HG02798 (cell line): Measurements from ENCODE around the gene SERPINB10.
A peak's percentile ranks its signal among the peaks of the same experiment; 100 is the strongest.
"Not testable (repeated sequence)": the region's sequence is repeated elsewhere in the genome, so short reads cannot be mapped to it uniquely, and the experiment has no call there.

Source experiments
- ATAC-seq: cut with Tn5 transposase; IDR thresholded peaks from one replicate; pipeline ENCODE4 v1.9.1; 2021; ENCODE audit warnings: mild to moderate bottlenecking; ENCODE audit not compliant: unreplicated experiment, poor library complexity

Gene SERPINB10

GRCh38 chr18:63936932-63937393, 29.2 kb downstream of the SERPINB10 start:
- ATAC-seq: no peak

GRCh38 chr18:63940008-63940407, 32.2 kb downstream of the SERPINB10 start:
- ATAC-seq: no peak

DNA sequence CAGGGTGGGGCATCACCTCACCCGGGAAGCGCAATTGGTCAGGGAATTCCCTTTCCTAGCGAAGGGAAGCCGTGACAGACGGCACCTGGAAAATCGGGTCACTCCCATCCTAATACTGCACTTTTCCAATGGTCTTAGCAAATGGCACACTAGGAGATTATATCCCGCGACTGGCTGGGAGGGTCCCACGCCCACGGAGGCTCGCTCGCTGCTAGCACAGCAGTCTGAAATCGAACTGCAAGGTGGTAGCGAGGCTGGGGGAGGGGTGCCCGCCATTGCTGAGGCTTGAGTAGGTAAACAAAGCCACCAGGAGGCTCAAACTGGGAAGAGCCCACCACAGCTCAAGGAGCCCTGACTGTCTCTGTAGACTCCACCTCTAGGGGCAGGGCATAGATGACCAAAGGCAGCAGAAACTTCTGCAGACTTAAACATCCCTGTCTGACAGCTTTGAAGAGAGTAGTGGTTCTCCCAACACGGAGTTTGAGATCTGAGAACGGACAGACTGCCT, 32.8 kb downstream of the SERPINB10 start:
- not testable (repeated sequence) for ATAC-seq

DNA sequence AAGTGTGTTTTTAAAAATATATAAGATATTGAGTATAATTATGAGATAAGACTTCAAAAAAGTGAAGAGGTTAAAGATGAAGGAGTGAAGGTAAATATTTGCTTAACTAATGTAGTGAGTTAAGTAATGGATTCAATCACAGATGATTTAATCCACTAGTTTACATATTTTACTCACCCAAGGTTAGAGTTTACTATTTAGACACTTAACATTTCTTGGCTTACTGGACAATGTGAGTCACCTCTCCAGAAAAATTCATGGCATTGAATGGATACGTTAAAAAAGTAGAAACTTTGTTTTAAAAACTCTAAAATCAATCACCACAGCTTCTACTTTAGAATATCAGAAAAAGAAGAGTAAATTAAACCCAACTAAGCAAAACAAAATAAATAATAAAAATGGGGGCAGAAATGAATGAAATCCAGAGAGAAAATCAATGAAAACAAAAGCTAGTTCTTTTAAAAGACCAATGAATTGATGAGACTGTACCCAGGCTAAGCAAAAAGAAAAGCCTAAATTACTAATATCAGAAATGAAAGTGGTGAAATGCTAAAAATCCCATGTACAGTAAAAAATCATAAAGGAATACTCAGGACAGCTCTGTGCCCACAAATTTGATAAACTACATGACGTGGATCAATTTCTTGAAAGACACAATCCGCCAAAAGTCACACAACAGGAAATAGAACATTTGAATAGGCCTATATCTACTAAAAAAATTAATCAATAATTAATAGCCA, 39.5 kb downstream of the SERPINB10 start:
- no peak for ATAC-seq

GRCh38 chr18:63949068-63949737, 41.4 kb downstream of the SERPINB10 start, which contains the start of gene HMSD:
HMSD (plus strand) TSS chr18:63949301; CDS start chr18:63953456, 4,155 bp downstream.
- ATAC-seq: peak; percentile 97

- peak; percentile 45 for ATAC-seq
Observed at GRCh38 chr18:63951302-63951705, 43.5 kb downstream of the SERPINB10 start.

- no peak for ATAC-seq
Observed at GRCh38 chr18:63953811-63954210, 46.1 kb downstream of the SERPINB10 start.

- no peak for ATAC-seq
Observed at GRCh38 chr18:63956755-63957154, 49.0 kb downstream of the SERPINB10 start.

DNA sequence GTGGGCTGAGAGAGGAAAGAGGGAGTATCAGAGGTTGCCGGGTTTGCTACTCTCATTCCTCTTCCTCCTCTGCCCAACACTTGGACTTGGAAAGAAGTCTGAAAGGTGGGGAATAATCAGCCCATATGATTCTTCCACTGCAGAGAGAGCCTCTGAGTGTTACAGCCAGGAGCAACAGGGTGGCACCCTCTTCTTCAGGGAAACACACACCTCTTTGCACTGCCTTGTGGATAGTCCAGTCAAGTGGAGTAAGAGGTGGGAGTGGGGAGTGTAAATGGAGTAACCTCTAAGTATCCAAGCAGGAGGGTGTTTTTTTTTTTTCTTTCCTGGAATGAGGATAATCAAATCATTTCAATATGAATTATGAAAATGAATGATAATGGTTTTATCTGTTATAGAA, 53.1 kb downstream of the SERPINB10 start:
- no peak for ATAC-seq

DNA sequence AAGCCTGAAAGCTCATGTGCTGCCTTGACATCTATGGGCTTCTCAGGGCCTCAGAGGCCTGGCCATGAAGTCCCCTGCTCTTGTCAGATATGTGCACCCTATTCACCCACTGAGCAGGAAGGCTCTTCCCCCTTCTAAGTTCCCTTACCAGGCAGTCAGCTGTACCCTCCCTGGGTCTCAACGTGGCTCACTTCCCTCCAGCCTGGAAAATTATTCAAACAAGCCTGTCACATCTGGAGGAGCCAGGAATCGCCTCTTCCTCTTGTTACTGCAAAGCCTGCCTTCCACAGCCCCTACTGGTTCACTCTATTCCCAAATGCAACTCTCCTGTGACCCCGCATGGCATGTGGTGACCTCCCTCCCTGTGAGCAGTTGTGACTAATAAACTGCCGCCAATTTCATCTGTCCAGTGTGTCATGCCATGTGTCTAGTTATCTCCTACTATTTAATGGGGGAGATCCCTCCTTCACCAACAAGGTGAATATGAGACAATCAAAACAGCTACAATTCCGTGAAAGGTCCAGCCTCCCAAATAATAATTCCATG, 53.8 kb downstream of the SERPINB10 start:
- ATAC-seq: no peak

GRCh38 chr18:63962137-63962536, 54.4 kb downstream of the SERPINB10 start:
- ATAC-seq: no peak

DNA sequence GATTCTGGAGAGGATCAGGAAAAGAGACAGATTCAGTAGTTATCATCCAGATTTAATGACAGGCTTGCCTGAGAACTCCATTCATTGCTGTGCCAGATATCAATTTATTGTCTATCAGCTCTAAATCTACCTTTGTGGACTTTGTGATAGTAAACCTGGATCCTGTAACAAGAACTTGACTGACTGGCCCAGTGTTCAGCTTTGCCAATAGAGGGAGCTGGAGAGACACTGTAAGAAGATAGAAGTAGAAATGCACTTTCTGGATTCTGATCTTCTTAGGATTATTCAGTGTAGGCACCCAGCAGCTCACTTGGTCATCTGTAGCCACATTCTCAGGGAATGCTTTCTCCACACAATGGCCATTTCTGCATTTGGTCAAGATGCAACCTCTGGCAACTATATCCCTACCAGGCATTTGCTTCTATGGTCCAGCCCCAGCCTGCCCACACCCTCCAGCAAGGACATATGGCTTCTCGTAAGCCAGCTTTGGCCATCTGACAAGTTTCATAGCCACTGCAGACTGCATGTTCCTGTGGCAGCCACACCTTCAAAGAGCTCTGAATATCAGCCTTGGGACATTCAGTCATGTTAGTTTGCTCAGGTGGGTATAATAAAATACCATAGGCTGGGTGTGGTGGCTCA, 56.0 kb downstream of the SERPINB10 start:
- ATAC-seq: peak; percentile 84

GRCh38 chr18:63964908-63965307, 57.1 kb downstream of the SERPINB10 start:
- no peak for ATAC-seq

DNA sequence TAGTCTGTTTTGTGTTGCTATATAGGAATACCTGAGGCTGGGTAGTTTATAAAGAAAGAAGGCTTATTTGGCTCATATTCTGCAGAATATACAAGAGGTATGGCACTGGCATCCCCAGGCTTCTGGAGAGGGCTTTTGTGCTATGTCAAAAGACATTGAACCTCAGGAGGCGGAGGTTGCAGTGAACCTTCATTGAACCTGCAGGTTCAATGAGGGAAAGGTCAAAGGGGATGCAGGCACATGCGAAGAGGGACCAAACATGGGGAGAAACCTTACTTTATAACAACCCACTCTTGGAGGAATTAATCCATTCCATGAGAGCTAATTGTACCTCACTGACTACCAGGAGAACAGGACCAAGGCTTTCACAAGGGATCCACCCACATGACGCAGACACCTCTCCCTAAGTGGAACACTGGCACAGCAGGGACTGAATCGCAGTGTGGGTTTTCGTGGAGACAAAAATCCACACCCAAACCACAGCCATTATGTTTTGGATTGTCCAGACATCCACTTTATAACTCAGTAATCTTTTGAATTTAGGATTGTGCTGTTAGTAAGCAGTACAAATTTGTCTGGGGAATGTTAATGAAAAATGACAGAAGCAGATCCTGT, 58.1 kb downstream of the SERPINB10 start:
- ATAC-seq: no peak

- peak; percentile 95 for ATAC-seq
Observed at GRCh38 chr18:63969942-63970808, 62.4 kb downstream of the SERPINB10 start, which contains the start of gene SERPINB8. SERPINB8 (plus strand) TSS chr18:63970081; CDS start chr18:63978309, 8,228 bp downstream.

DNA sequence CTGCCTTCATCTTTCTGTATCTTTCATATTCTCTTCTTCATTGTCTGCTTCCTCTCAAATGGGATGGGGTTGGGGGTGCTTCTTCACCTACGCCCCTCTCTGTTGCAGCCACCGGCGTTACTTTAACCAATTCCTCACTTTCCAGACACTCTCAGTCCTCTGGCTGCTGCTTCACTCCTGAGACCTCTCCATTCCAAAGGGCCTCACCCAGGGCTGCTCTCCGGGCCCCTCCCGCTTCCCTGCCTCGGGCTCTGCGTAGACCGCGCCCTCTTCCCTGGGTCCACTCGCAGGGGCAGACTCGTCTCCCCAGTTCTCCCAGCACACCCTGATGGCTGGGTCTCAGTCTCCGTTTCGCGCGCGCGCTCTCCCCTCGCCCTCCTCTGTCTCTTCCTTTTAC, 63.0 kb downstream of the SERPINB10 start:
- no peak for ATAC-seq

DNA sequence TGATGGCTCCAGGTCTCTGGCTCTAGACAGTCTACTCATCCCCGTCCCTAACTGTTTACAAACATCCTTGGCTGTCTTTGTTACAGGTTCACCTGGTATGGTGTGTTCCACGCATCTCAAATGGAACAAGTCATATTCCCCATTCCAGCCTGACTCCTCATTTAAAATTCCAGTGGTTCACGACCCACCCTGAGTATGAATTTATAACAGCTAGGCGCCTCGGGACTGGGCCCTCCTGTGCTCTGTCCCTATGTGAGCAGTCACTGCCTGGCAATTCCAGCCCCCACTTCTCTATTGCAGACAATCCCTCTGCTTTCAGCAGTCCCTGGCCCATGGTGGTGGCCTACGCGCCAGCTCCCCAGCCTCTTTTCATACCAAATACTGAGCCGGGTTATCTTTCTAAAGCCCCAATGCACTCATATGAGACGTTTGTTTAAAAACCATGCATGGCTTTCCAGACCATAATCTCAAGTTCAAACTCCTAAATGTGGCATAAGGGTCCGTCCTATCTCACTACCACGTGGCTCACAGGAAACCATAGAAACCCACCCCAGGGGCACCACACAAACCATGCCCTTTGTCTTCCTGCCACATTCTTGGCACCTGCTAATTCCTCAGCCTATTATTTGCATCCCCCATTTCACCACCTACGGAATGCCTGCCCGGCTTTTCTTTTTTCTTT, 63.7 kb downstream of the SERPINB10 start:
- ATAC-seq: no peak

DNA sequence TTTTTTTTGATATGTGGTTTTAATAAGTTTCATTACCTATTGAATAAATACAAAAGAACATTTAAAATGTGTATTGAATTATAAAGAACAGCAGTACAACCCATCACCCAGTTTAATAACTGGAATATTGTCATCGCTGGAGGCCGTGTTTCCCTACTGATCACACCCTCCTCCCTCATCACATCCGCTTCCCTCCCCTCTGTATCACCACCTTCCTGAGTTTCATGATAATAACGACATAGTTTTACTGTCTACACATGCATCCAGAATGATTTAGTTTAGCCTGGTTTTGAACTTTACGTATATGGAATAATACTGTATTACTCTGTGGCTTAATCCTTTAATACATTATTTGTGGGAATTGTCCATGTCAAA, 64.2 kb downstream of the SERPINB10 start:
- no peak for ATAC-seq

DNA sequence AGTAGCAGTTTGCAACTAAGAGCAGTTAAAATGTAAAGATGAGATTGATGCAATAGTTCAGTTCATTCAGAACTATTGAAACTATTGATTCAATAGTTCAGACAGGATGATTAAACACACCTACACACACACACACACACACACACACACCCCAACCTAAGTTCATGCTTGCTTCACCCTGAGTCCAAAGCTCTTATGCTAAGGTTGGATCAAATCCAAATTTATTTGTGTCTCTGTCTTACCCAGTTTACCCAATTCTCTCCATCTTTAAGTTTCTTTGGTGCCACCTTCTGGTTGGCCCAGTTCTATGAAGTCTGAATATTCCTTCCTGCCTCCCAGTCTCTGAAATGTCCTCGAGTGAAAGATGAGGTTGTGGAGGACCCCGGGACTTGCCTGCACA, 67.2 kb downstream of the SERPINB10 start:
- no peak for ATAC-seq
